H9 (cell line): ENCODE data around the gene WBP2. TPM values are rescaled to one million over a fixed set of nuclear protein-coding genes. Genes with fewer than 3 reads are reported as not detected.

ENCODE experiments used
- DNase-seq: peaks from one replicate; pipeline ENCODE4 v3.0.0-alpha.2; 2017
- H2AFZ ChIP-seq: one replicate; pipeline ENCODE4 v1.6.1; 2013; ENCODE audit warnings: mild to moderate bottlenecking, low read length, control low read depth, moderate library complexity
- H2AK5ac ChIP-seq: 2 replicates; pipeline ENCODE4 v1.6.1; 2013; ENCODE audit warnings: low read length, control low read depth, mixed read lengths; ENCODE audit not compliant: insufficient read length
- H2BK120ac ChIP-seq: one replicate; pipeline ENCODE4 v1.6.1; 2013; ENCODE audit warnings: low read depth, mild to moderate bottlenecking, low read length, control low read depth, inconsistent platforms; ENCODE audit not compliant: poor library complexity, severe bottlenecking
- H2BK12ac ChIP-seq: 2 replicates; pipeline ENCODE4 v1.6.1; 2013; ENCODE audit warnings: low read length, control low read depth, mixed read lengths, low read depth; ENCODE audit not compliant: insufficient read length
- H2BK15ac ChIP-seq: 2 replicates; pipeline ENCODE4 v1.6.1; 2013; ENCODE audit warnings: low read depth, low read length, control low read depth
- H2BK20ac ChIP-seq: one replicate; pipeline ENCODE4 v1.6.1; 2013; ENCODE audit warnings: low read depth, mild to moderate bottlenecking, low read length, control low read depth, inconsistent platforms; ENCODE audit not compliant: poor library complexity, severe bottlenecking
- H2BK5ac ChIP-seq: 2 replicates; pipeline ENCODE4 v1.6.1; 2013; ENCODE audit warnings: low read length, control low read depth, mixed read lengths; ENCODE audit not compliant: insufficient read length
- H3K14ac ChIP-seq: 2 replicates; pipeline ENCODE4 v1.6.1; 2013; ENCODE audit warnings: low read length, control low read depth; ENCODE audit not compliant: insufficient read depth
- H3K18ac ChIP-seq: 2 replicates; pipeline ENCODE4 v1.6.1; 2013; ENCODE audit warnings: low read depth, mild to moderate bottlenecking, mixed read lengths, low read length, control low read depth; ENCODE audit not compliant: insufficient read length
- H3K23ac ChIP-seq: 2 replicates; pipeline ENCODE4 v1.6.1; 2013; ENCODE audit warnings: low read length, control low read depth, mixed read lengths, low read depth; ENCODE audit not compliant: insufficient read length
- H3K23me2 ChIP-seq: 2 replicates; pipeline ENCODE4 v1.6.1; 2013; ENCODE audit warnings: low read depth, mild to moderate bottlenecking, mixed read lengths, low read length, control low read depth; ENCODE audit not compliant: insufficient read length, poor library complexity, severe bottlenecking
- H3K27ac ChIP-seq: 2 replicates; pipeline ENCODE4 v1.5.1; 2013; ENCODE audit warnings: low read length, control low read depth, mixed read lengths, low read depth; ENCODE audit not compliant: insufficient read length
- H3K27me3 ChIP-seq: 2 replicates; pipeline ENCODE4 v1.6.1; 2013; ENCODE audit warnings: low read length, control low read depth, inconsistent platforms; ENCODE audit not compliant: insufficient read depth
- H3K4ac ChIP-seq: 2 replicates; pipeline ENCODE4 v1.6.1; 2013; ENCODE audit warnings: low read depth, mild to moderate bottlenecking, control low read depth, inconsistent platforms, low read length, moderate library complexity
- H3K4me1 ChIP-seq: 2 replicates; pipeline ENCODE4 v1.6.1; 2013; ENCODE audit warnings: low read length, control low read depth, inconsistent platforms; ENCODE audit not compliant: insufficient read depth
- H3K4me2 ChIP-seq: 2 replicates; pipeline ENCODE4 v1.6.1; 2013; ENCODE audit warnings: low read length, control low read depth, mixed read lengths; ENCODE audit not compliant: insufficient read length, insufficient read depth
- H3K56ac ChIP-seq: 2 replicates; pipeline ENCODE4 v1.6.1; 2013; ENCODE audit warnings: low read depth, mild to moderate bottlenecking, mixed read lengths, low read length, control low read depth; ENCODE audit not compliant: insufficient read length
- H3K79me1 ChIP-seq: 2 replicates; pipeline ENCODE4 v1.6.1; 2013; ENCODE audit warnings: low read depth, mild to moderate bottlenecking, moderate library complexity, low read length, control low read depth, inconsistent platforms; ENCODE audit not compliant: insufficient read depth, poor library complexity, severe bottlenecking
- H3K79me2 ChIP-seq: 2 replicates; pipeline ENCODE4 v1.6.1; 2013; ENCODE audit warnings: low read length, control low read depth, inconsistent platforms; ENCODE audit not compliant: insufficient read depth
- H3K9ac ChIP-seq: 2 replicates; pipeline ENCODE4 v1.6.1; 2013; ENCODE audit warnings: low read length, control low read depth, mixed read lengths; ENCODE audit not compliant: insufficient read length; ENCODE audit errors: extremely low read depth
- H3K9me3 ChIP-seq: one replicate; pipeline ENCODE4 v1.6.1; 2013; ENCODE audit warnings: low read depth, low read length, inconsistent platforms; ENCODE audit not compliant: control insufficient read depth
- H3T11ph ChIP-seq: one replicate; pipeline ENCODE4 v1.6.1; 2013; ENCODE audit warnings: mild to moderate bottlenecking, low read length, control low read depth, inconsistent platforms
- H4K20me1 ChIP-seq: one replicate; pipeline ENCODE4 v1.6.1; 2013; ENCODE audit not compliant: control insufficient read depth, insufficient read length, insufficient read depth
- H4K5ac ChIP-seq: 2 replicates; pipeline ENCODE4 v1.6.1; 2013; ENCODE audit warnings: low read depth, mild to moderate bottlenecking, mixed read lengths, low read length, control low read depth; ENCODE audit not compliant: insufficient read length
- H4K8ac ChIP-seq: replicated peaks from 2 replicates; pipeline ENCODE4 v1.6.1; 2013; ENCODE audit warnings: low read length, control low read depth, mixed read lengths, low read depth; ENCODE audit not compliant: insufficient read length
- H4K91ac ChIP-seq: 2 replicates; pipeline ENCODE4 v1.6.1; 2013; ENCODE audit warnings: low read depth, mild to moderate bottlenecking, moderate library complexity, mixed read lengths, low read length, control low read depth; ENCODE audit not compliant: insufficient read length
- H3K27ac Mint-ChIP-seq, 3 experiments: 2 replicates in 2 of 3; 3 replicates in 1 of 3; pipeline ENCODE4 v1.8.0; 2020 to 2021; ENCODE audit warnings: mixed read lengths in 3 of 3, mild to moderate bottlenecking in 1 of 3, moderate library complexity in 1 of 3
- H3K27me3 Mint-ChIP-seq: 2 replicates; pipeline ENCODE4 v1.8.0; 2021; ENCODE audit warnings: low read depth, mild to moderate bottlenecking, moderate library complexity, mixed read lengths
- H3K36me3 Mint-ChIP-seq, 3 experiments: 2 replicates in 2 of 3; 3 replicates in 1 of 3; pipeline ENCODE4 v1.8.0; 2020 to 2021; ENCODE audit warnings: low read depth in 3 of 3, mixed read lengths in 3 of 3; ENCODE audit not compliant: insufficient read depth in 1 of 3
- H3K4me1 Mint-ChIP-seq, 2 experiments: 2 replicates each; pipeline ENCODE4 v1.8.0; 2020; ENCODE audit warnings: mixed read lengths in 2 of 2
- H3K4me3 Mint-ChIP-seq, 2 experiments: 2 replicates in 1 of 2; 3 replicates in 1 of 2; pipeline ENCODE4 v1.8.0; 2020 to 2021; ENCODE audit warnings: mild to moderate bottlenecking in 2 of 2, mixed read lengths in 2 of 2, moderate library complexity in 1 of 2
- H3K9me3 Mint-ChIP-seq, 2 experiments: 2 replicates in 1 of 2; 3 replicates in 1 of 2; pipeline ENCODE4 v1.8.0; 2020; ENCODE audit warnings: mild to moderate bottlenecking in 2 of 2, mixed read lengths in 2 of 2, moderate library complexity in 1 of 2
- WGBS: extraction: QIAGEN DNeasy Blood & Tissue Kit; methylation state at CpG from one replicate; pipeline ENCODE4 v1.1.7; 2013; ENCODE audit warnings: missing lambda C conversion rate, low lambda C conversion rate, mixed read lengths; ENCODE audit not compliant: insufficient read length; ENCODE audit errors: extremely low coverage; 5-methylcytosine and 5-hydroxymethylcytosine counted together
- total RNA-seq: library from RNA; stranded (reverse); gene quantifications from 2 replicates; pipeline ENCODE4 v1.2.1, GENCODE V29; 2021
- TF ChIP-seq, protein P1 (sequence below): fragments of 200-600 bp; sonication (generic); conservative IDR thresholded peaks from 3 replicates; pipeline ENCODE4 v1.8.0; 2021; ENCODE audit warnings: antibody characterized with exemption, mild to moderate bottlenecking

WBP2 gene
- total RNA-seq, 1 experiment from 2014 or later: 63.2 TPM

DNA sequence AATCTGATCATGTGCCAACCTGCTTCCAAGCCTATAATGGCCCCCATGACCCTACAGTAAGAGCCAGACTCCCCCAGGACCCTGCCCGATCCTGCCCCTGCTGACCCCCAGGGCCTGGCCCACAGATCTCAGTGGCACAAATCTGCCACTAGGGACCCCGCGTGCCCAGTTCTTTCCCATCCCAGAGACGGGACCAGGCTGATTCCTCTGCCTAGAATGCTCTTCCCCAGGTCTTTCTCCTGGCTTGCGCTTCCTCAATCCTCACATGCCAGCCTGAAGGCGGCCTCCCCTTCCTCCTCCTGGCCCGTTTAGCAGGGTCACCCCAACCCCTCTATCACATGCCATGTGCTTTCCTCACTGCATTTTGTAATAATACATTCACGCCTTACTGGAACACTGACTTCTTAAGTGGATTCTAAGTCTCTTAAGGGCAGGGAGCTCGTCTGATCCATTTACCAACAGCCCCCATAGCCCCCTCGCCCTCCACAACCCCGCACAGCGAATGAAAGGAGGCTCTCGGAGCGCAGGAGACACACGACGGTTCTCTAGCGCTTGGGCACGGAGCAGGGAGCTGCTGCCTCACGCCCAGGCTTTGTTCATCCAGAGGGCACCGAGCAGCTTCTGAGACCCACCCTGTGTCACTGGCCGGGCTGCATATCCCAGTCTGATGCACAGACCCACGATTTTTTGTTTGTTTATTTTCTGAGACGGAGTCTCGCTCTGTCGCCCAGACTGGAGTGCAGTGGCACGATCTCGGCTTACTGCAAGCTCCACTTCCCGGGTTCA, 40.4 kb upstream of the WBP2 start:
- peak; percentile 76 for DNase-seq
- H3K4me2 ChIP-seq: peak overlapping the region; percentile 63
- H2BK20ac ChIP-seq: no peak overlapping the region
- H3K4me1 Mint-ChIP-seq: peaks cover 25 to 28% of the 10 kb centered on the region in 2 experiments
- no CpG with 5 or more reads among the region's 28 CpGs for WGBS
- no peaks in the 10 kb centered on the region; the same call in 1 of the 2 replicates for H3K4me1 ChIP-seq
- H3K36me3 Mint-ChIP-seq: peaks cover 8 to 44% (median 32%) of the 10 kb centered on the region in 3 experiments
- no peak overlapping the region for H4K8ac ChIP-seq
- no peak overlapping the region for H2BK120ac ChIP-seq
- H3K9ac ChIP-seq: peak overlapping the region; percentile 37
- no peak overlapping the region for H3K4ac ChIP-seq
- H3K9me3 ChIP-seq: no peaks in the 10 kb centered on the region
- H2BK5ac ChIP-seq: no peak overlapping the region
- H3K27ac Mint-ChIP-seq: peak overlapping the region; percentile 41 to 77 (median 50); a peak in 6 of 7 replicates
- no peaks in the 10 kb centered on the region for H3K79me2 ChIP-seq
- H2AK5ac ChIP-seq: no peak overlapping the region
- H3K18ac ChIP-seq: no peak overlapping the region
- H2BK15ac ChIP-seq: no peak overlapping the region
- peak overlapping the region; percentile 76 to 84 for H3K4me3 Mint-ChIP-seq
- H4K20me1 ChIP-seq: no peaks in the 10 kb centered on the region
- H3K27me3 Mint-ChIP-seq: no peaks in the 10 kb centered on the region; the same call in 1 of the 2 replicates
- H3T11ph ChIP-seq: no peak overlapping the region
- H3K14ac ChIP-seq: peak overlapping the region; percentile 7
- H3K23me2 ChIP-seq: peaks cover 8% of the 10 kb centered on the region
- no peak overlapping the region for H2BK12ac ChIP-seq
- no peaks in the 10 kb centered on the region for H3K9me3 Mint-ChIP-seq
- H3K56ac ChIP-seq: no peak overlapping the region
- no peak overlapping the region for H3K23ac ChIP-seq
- no peaks in the 10 kb centered on the region for H3K27me3 ChIP-seq
- TF ChIP-seq, protein P1, sequence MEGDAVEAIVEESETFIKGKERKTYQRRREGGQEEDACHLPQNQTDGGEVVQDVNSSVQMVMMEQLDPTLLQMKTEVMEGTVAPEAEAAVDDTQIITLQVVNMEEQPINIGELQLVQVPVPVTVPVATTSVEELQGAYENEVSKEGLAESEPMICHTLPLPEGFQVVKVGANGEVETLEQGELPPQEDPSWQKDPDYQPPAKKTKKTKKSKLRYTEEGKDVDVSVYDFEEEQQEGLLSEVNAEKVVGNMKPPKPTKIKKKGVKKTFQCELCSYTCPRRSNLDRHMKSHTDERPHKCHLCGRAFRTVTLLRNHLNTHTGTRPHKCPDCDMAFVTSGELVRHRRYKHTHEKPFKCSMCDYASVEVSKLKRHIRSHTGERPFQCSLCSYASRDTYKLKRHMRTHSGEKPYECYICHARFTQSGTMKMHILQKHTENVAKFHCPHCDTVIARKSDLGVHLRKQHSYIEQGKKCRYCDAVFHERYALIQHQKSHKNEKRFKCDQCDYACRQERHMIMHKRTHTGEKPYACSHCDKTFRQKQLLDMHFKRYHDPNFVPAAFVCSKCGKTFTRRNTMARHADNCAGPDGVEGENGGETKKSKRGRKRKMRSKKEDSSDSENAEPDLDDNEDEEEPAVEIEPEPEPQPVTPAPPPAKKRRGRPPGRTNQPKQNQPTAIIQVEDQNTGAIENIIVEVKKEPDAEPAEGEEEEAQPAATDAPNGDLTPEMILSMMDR: peak; percentile 64
- no peaks in the 10 kb centered on the region for H3K79me1 ChIP-seq
- H4K5ac ChIP-seq: no peak overlapping the region
- H3K27ac ChIP-seq: no peak overlapping the region
- H2AFZ ChIP-seq: no peak overlapping the region
- H4K91ac ChIP-seq: no peak overlapping the region
